ENCODE measurements around the gene FAM209B.

GRCh38 chr20:56506103-56506502 lies 26.9 kb upstream of the FAM209B start:
- TF ChIP-seq CTCF (IDR thresholded peaks at IDR 0.05; ENCODE audit: insufficient read depth, low read length, poor library complexity, severe bottlenecking) (no peak), EZH2phosphoT487 (conservative IDR thresholded peaks at IDR 0.05; ENCODE audit: low read length) (no peak)

Data from SU-DHL-6 (cell line).